Liver (tissue), 3 donors: ENCODE data around the gene CSF1.

ENCODE experiments used
- ATF3 ChIP-seq: IDR thresholded peaks from 2 replicates; pipeline ENCODE4 v1.6.1; 2016; ENCODE audit warnings: antibody characterized with exemption
- HNF4A ChIP-seq, 2 donors: conservative IDR thresholded peaks; 2 replicates each; pipeline ENCODE4 v1.6.1; 2016; ENCODE audit warnings: antibody characterized with exemption in 2 of 2, mild to moderate bottlenecking in 2 of 2
- JUND ChIP-seq, 2 donors: IDR thresholded peaks; 2 replicates each; pipeline ENCODE4 v1.6.1; 2016; ENCODE audit warnings: antibody characterized with exemption in 2 of 2
- RAD21 ChIP-seq, 2 donors: IDR thresholded peaks; 2 replicates each; pipeline ENCODE4 v1.6.1; 2016; ENCODE audit warnings: antibody characterized with exemption in 2 of 2, mild to moderate bottlenecking in 2 of 2
- RXRA ChIP-seq, 2 donors: IDR thresholded peaks; 2 replicates each; pipeline ENCODE4 v1.6.1; 2017 to 2018; ENCODE audit warnings: antibody characterized with exemption in 2 of 2, mild to moderate bottlenecking in 1 of 2
- SP1 ChIP-seq: IDR thresholded peaks from 2 replicates; pipeline ENCODE4 v1.6.1; 2018; ENCODE audit warnings: antibody characterized with exemption, mild to moderate bottlenecking
- YY1 ChIP-seq: IDR thresholded peaks from 2 replicates; pipeline ENCODE4 v1.6.1; 2016; ENCODE audit warnings: antibody characterized with exemption, mild to moderate bottlenecking
- TF ChIP-seq, protein P1 (sequence below): fragments of 150-350 bp; IDR thresholded peaks from 2 replicates; pipeline ENCODE4 v1.5.1; 2017; ENCODE audit warnings: improper control_type of control experiment, low read depth, low read length; ENCODE audit not compliant: missing input control
- donor health status: healthy.
- donor health status: healthy.

GRCh38 chr1:109901141-109901523, 9.5 kb upstream of the CSF1 start:
- TF ChIP-seq SP1: no peak
- TF ChIP-seq ATF3: no peak
- TF ChIP-seq JUND (IDR thresholded peaks at IDR 0.05): no peak
- TF ChIP-seq RXRA (IDR thresholded peaks at IDR 0.05): no peak
- TF ChIP-seq HNF4A (conservative IDR thresholded peaks at IDR 0.05): no peak
- TF ChIP-seq, protein P1, sequence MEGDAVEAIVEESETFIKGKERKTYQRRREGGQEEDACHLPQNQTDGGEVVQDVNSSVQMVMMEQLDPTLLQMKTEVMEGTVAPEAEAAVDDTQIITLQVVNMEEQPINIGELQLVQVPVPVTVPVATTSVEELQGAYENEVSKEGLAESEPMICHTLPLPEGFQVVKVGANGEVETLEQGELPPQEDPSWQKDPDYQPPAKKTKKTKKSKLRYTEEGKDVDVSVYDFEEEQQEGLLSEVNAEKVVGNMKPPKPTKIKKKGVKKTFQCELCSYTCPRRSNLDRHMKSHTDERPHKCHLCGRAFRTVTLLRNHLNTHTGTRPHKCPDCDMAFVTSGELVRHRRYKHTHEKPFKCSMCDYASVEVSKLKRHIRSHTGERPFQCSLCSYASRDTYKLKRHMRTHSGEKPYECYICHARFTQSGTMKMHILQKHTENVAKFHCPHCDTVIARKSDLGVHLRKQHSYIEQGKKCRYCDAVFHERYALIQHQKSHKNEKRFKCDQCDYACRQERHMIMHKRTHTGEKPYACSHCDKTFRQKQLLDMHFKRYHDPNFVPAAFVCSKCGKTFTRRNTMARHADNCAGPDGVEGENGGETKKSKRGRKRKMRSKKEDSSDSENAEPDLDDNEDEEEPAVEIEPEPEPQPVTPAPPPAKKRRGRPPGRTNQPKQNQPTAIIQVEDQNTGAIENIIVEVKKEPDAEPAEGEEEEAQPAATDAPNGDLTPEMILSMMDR: no peak
- TF ChIP-seq RAD21 (IDR thresholded peaks at IDR 0.05): no peak
- no peak for TF ChIP-seq YY1
